ENCODE results near the gene CROCC2. TPM values are rescaled to one million over a fixed set of nuclear protein-coding genes. Genes with fewer than 3 reads are reported as not detected.

Gene CROCC2
- total and polyA plus RNA-seq, 2 of the 13 experiments (the other 11 are each of a cell fraction or from before 2014, with no cell fraction given) = not detected

DNA sequence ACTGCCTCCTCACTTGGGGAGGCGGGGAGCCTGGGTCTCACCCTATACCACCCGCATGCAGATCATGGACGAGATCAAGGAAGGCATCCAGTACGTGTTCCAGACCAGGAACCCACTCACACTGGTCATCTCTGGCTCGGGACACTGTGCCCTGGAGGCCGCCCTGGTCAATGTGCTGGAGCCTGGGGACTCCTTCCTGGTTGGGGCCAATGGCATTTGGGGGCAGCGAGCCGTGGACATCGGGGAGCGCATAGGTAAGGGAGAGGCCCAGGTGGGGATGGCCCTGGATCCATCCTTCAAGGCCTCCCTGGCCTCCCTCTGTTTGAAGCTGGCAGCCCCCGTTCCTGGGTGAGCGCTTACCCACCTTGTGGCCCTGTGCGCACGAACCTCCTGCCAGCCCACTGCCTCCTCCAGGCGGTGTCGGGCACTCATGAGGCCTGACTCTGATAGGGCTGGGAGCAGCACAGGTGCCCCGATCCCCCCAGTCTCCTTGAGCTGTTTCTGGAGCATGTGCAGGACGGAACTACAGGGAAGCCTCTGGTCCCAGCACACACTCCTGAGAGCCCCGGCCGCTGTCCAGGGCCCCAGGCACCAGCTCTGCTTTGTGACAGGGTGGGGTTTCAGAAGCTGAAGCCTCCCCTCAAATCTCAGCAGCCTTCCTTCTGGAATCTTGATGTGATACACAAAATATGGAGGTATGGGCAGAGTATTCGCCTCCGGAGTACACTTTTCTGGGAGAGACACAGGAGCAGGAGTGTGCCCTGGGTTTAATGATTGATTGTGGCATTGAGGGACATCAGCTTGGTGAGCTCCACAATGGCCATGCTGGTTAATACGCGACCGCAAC is 36.8 kb upstream of the CROCC2 start (continued):
- TF ChIP-seq, protein P1, sequence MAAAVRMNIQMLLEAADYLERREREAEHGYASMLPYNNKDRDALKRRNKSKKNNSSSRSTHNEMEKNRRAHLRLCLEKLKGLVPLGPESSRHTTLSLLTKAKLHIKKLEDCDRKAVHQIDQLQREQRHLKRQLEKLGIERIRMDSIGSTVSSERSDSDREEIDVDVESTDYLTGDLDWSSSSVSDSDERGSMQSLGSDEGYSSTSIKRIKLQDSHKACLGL (CRISPR knock-in tag; IDR thresholded peaks at IDR 0.05) = 0 out of 2 replicates have a peak, but pooled peaks have one; percentile 17
- 0 out of 2 replicates have a peak, but pooled peaks have one; percentile 27 for TF ChIP-seq ZNF296 (CRISPR knock-in tag; conservative IDR thresholded peaks at IDR 0.05)
- TF ChIP-seq, protein P2, sequence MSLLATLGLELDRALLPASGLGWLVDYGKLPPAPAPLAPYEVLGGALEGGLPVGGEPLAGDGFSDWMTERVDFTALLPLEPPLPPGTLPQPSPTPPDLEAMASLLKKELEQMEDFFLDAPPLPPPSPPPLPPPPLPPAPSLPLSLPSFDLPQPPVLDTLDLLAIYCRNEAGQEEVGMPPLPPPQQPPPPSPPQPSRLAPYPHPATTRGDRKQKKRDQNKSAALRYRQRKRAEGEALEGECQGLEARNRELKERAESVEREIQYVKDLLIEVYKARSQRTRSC (CRISPR knock-in tag; IDR thresholded peaks at IDR 0.05; ENCODE audit: low read depth) = no peak
- TF ChIP-seq ZNF569 (CRISPR knock-in tag; IDR thresholded peaks at IDR 0.05; ENCODE audit: borderline replicate concordance) = no peak
- TF ChIP-seq, protein P3, sequence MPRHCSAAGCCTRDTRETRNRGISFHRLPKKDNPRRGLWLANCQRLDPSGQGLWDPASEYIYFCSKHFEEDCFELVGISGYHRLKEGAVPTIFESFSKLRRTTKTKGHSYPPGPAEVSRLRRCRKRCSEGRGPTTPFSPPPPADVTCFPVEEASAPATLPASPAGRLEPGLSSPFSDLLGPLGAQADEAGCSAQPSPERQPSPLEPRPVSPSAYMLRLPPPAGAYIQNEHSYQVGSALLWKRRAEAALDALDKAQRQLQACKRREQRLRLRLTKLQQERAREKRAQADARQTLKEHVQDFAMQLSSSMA (CRISPR knock-in tag; IDR thresholded peaks at IDR 0.05) = 0 out of 2 replicates have a peak, but pooled peaks have one; percentile 17
- 0 out of 2 replicates have a peak, but pooled peaks have one; percentile 6 for TF ChIP-seq ZNF891 (CRISPR knock-in tag; IDR thresholded peaks at IDR 0.05)
- TF ChIP-seq ZNF776 (CRISPR knock-in tag; IDR thresholded peaks at IDR 0.05) = no peak
- TF ChIP-seq, protein P4, sequence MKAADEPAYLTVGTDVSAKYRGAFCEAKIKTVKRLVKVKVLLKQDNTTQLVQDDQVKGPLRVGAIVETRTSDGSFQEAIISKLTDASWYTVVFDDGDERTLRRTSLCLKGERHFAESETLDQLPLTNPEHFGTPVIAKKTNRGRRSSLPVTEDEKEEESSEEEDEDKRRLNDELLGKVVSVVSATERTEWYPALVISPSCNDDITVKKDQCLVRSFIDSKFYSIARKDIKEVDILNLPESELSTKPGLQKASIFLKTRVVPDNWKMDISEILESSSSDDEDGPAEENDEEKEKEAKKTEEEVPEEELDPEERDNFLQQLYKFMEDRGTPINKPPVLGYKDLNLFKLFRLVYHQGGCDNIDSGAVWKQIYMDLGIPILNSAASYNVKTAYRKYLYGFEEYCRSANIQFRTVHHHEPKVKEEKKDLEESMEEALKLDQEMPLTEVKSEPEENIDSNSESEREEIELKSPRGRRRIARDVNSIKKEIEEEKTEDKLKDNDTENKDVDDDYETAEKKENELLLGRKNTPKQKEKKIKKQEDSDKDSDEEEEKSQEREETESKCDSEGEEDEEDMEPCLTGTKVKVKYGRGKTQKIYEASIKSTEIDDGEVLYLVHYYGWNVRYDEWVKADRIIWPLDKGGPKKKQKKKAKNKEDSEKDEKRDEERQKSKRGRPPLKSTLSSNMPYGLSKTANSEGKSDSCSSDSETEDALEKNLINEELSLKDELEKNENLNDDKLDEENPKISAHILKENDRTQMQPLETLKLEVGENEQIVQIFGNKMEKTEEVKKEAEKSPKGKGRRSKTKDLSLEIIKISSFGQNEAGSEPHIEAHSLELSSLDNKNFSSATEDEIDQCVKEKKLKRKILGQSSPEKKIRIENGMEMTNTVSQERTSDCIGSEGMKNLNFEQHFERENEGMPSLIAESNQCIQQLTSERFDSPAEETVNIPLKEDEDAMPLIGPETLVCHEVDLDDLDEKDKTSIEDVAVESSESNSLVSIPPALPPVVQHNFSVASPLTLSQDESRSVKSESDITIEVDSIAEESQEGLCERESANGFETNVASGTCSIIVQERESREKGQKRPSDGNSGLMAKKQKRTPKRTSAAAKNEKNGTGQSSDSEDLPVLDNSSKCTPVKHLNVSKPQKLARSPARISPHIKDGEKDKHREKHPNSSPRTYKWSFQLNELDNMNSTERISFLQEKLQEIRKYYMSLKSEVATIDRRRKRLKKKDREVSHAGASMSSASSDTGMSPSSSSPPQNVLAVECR (CRISPR knock-in tag; IDR thresholded peaks at IDR 0.05; ENCODE audit: borderline replicate concordance) = 0 out of 2 replicates have a peak, but pooled peaks have one; percentile 47
- TF ChIP-seq, protein P5, sequence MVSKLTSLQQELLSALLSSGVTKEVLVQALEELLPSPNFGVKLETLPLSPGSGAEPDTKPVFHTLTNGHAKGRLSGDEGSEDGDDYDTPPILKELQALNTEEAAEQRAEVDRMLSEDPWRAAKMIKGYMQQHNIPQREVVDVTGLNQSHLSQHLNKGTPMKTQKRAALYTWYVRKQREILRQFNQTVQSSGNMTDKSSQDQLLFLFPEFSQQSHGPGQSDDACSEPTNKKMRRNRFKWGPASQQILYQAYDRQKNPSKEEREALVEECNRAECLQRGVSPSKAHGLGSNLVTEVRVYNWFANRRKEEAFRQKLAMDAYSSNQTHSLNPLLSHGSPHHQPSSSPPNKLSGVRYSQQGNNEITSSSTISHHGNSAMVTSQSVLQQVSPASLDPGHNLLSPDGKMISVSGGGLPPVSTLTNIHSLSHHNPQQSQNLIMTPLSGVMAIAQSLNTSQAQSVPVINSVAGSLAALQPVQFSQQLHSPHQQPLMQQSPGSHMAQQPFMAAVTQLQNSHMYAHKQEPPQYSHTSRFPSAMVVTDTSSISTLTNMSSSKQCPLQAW (CRISPR knock-in tag; IDR thresholded peaks at IDR 0.05) = peak; percentile 19; the same call in 1 of the 2 replicates
- TF ChIP-seq, protein P6, sequence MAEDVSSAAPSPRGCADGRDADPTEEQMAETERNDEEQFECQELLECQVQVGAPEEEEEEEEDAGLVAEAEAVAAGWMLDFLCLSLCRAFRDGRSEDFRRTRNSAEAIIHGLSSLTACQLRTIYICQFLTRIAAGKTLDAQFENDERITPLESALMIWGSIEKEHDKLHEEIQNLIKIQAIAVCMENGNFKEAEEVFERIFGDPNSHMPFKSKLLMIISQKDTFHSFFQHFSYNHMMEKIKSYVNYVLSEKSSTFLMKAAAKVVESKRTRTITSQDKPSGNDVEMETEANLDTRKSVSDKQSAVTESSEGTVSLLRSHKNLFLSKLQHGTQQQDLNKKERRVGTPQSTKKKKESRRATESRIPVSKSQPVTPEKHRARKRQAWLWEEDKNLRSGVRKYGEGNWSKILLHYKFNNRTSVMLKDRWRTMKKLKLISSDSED (CRISPR knock-in tag; IDR thresholded peaks at IDR 0.05) = no peak
- TF ChIP-seq, protein P7, sequence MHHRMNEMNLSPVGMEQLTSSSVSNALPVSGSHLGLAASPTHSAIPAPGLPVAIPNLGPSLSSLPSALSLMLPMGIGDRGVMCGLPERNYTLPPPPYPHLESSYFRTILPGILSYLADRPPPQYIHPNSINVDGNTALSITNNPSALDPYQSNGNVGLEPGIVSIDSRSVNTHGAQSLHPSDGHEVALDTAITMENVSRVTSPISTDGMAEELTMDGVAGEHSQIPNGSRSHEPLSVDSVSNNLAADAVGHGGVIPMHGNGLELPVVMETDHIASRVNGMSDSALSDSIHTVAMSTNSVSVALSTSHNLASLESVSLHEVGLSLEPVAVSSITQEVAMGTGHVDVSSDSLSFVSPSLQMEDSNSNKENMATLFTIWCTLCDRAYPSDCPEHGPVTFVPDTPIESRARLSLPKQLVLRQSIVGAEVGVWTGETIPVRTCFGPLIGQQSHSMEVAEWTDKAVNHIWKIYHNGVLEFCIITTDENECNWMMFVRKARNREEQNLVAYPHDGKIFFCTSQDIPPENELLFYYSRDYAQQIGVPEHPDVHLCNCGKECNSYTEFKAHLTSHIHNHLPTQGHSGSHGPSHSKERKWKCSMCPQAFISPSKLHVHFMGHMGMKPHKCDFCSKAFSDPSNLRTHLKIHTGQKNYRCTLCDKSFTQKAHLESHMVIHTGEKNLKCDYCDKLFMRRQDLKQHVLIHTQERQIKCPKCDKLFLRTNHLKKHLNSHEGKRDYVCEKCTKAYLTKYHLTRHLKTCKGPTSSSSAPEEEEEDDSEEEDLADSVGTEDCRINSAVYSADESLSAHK (CRISPR knock-in tag; IDR thresholded peaks at IDR 0.05; ENCODE audit: borderline replicate concordance) = no peak
- peak; percentile 70; the same call in 1 of the 2 replicates for TF ChIP-seq ZNF572 (CRISPR knock-in tag; IDR thresholded peaks at IDR 0.05)

All from HepG2 (cell line).